Nephron progenitor cell (in vitro differentiated cells): ENCODE results near the gene GPR84.

Experiments used
- DNase-seq: peaks from one replicate; pipeline ENCODE4 v3.0.0; 2021
- H3K27ac Mint-ChIP-seq: 2 replicates; pipeline ENCODE4 v1.8.0; 2021; ENCODE audit warnings: mild to moderate bottlenecking, moderate library complexity, mixed read lengths
- H3K27me3 Mint-ChIP-seq: 2 replicates; pipeline ENCODE4 v1.8.0; 2021; ENCODE audit warnings: mild to moderate bottlenecking, low read depth, mixed read lengths; ENCODE audit not compliant: poor library complexity
- H3K36me3 Mint-ChIP-seq: 2 replicates; pipeline ENCODE4 v1.8.0; 2021; ENCODE audit warnings: low read depth, mixed read lengths
- H3K4me1 Mint-ChIP-seq: 2 replicates; pipeline ENCODE4 v1.8.0; 2021; ENCODE audit warnings: mixed read lengths
- H3K4me3 Mint-ChIP-seq: 2 replicates; pipeline ENCODE4 v1.8.0; 2021; ENCODE audit warnings: mild to moderate bottlenecking, moderate library complexity, mixed read lengths
- H3K9me3 Mint-ChIP-seq: 2 replicates; pipeline ENCODE4 v1.8.0; 2021; ENCODE audit warnings: mild to moderate bottlenecking, moderate library complexity, mixed read lengths
- TF ChIP-seq, protein P1 (sequence below): fragments of 200-600 bp; sonication (generic); IDR thresholded peaks from 2 replicates; pipeline ENCODE4 v1.5.0; 2021; ENCODE audit warnings: antibody characterized with exemption

GPR84 gene

DNA sequence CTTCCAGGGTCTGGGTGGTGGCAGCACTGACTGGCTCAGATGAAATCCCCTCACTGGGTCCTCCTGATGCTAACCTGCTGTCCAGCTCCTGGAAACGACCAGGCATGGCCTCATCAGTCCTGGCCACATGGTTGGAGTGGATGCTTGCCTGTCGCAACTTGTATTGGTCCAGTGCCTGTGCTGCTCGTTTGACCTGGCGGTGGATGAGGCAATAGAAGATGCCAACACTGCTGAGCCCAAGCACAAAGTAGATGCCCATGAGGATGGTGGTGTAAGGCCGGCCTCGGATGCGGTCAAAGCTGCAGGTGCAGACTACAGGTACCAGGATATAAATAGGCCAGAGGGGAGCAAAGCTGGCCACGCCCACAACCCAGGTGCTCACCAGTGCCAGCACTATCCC lies 1.2 kb downstream of the GPR84 start:
- H3K9me3 Mint-ChIP-seq: no peaks in the 10 kb centered on the region
- TF ChIP-seq, protein P1, sequence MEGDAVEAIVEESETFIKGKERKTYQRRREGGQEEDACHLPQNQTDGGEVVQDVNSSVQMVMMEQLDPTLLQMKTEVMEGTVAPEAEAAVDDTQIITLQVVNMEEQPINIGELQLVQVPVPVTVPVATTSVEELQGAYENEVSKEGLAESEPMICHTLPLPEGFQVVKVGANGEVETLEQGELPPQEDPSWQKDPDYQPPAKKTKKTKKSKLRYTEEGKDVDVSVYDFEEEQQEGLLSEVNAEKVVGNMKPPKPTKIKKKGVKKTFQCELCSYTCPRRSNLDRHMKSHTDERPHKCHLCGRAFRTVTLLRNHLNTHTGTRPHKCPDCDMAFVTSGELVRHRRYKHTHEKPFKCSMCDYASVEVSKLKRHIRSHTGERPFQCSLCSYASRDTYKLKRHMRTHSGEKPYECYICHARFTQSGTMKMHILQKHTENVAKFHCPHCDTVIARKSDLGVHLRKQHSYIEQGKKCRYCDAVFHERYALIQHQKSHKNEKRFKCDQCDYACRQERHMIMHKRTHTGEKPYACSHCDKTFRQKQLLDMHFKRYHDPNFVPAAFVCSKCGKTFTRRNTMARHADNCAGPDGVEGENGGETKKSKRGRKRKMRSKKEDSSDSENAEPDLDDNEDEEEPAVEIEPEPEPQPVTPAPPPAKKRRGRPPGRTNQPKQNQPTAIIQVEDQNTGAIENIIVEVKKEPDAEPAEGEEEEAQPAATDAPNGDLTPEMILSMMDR: no peak
- H3K4me1 Mint-ChIP-seq: peaks cover 18% of the 10 kb centered on the region
- no peak overlapping the region for H3K4me3 Mint-ChIP-seq
- peaks cover 12% of the 10 kb centered on the region for H3K27me3 Mint-ChIP-seq
- H3K36me3 Mint-ChIP-seq: no peaks in the 10 kb centered on the region
- no peak overlapping the region for H3K27ac Mint-ChIP-seq
- no peak for DNase-seq

DNA sequence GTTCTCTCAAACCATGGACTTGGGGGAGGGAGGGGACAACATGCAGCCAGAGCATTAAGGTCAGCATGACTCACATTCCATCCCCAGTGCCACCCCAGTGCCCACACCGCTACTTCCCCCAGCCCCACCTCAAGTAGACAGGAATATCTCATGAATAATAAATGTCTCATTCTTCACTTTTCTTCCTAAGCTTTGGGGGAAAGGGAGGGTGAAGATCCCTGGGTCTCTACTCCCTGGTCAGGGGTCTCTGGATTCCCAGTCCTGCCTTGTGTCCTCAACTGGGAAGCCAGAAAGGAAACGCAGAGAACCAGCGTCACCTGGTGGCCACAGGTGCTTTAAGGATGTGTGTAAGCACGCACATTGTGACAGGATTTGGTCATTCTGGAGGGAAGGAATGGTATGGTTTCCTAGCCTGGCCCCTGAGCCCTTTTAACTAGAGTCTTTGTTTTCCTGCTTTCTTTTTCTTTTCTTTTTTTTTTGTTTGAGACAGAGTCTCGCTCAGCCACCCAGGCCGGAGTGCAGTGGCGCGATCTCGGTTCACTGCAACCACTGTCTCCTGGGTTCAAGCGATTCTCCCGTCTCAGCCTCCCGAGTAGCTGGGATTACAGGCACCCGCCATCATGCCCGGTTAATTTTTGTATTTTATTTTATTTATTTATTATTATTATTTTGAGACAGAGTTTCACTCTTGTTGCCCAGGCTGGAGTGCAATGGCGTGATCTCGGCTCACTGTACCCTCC lies 3.4 kb downstream of the GPR84 start:
- Mint-ChIP-seq H3K36me3 (no peaks in the 10 kb centered on the region), H3K4me3 (peak overlapping the region; percentile 68), H3K27me3 (peaks cover 8% of the 10 kb centered on the region), H3K27ac (peak overlapping the region; percentile 92), H3K4me1 (peaks cover 5% of the 10 kb centered on the region), H3K9me3 (no peaks in the 10 kb centered on the region)
- peak; percentile 86 for DNase-seq
- TF ChIP-seq, protein P1: peak; percentile 87

DNA sequence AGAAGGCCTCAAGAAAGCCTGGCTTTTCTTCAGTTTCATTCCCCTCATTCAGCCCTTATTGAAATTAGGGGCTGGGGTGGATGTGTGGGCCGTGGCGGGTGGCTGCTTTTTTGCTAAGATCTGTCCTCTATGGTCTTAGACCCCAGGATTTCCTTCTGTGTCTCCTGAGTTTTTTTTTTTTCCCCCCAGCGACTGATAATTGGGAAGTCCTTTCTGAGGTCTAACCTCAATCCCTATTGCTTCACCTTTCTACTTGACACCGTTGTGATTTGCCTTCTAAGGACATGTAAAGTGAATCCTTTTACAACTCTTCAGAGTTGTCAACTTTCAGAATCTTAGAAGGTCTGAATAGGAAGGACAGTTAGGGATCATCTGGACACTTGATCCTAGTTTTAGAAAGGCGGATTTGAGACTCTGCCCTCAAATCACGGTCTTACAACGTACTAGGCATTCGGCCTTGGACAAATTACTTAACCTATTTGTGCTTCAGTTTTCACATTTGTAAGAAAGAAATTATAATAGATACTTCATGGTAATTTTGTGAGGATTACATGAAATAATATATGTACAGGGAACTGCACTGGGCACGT lies 4.4 kb downstream of the GPR84 start:
- peak overlapping the region; percentile 9 for H3K4me3 Mint-ChIP-seq
- peaks cover 8% of the 10 kb centered on the region for H3K27me3 Mint-ChIP-seq
- TF ChIP-seq, protein P1: no peak
- no peaks in the 10 kb centered on the region for H3K36me3 Mint-ChIP-seq
- H3K9me3 Mint-ChIP-seq: no peaks in the 10 kb centered on the region
- H3K4me1 Mint-ChIP-seq: peaks cover 5% of the 10 kb centered on the region
- no peak for DNase-seq
- peak overlapping the region; percentile 92 for H3K27ac Mint-ChIP-seq

DNA sequence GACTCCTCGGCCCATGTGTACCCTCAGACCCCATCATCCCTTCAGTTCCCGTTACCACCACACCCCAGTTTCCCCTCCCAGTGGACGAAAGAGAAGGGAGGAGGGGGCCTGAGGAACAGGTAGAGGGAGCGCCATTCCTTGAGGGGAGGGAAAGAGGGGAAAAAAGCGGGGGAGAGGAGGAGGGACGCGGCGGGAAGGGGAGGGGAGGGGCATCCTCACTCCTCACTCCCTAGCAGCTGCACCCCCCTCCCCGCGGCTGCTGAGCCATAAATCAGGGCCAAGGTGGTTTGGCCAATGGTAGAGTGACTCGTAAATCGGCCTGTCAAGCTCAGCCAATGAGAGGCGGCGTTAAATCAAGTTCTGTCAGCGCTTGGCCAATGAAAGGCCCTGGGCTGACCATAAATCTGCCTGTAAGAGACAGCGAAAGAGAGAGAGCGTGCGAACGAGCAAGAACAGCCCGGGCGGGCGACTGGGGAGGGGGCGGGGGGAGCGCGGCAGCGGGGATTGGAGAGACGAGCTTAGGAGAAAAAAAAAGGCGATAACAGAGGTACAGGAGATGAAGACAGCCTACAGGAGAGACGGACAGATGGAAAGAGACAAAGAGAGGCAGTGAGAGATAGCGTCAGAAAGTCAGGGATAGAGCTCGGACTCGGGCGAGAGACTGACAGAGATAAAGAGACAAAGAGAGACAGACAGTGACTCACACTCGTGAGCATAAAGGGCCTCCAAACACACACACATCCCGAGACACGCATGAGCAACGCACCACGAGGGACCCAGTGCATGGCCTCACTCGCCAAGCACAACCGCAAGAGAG lies 5.1 kb downstream of the GPR84 start:
- Mint-ChIP-seq H3K27me3 (peaks cover 7% of the 10 kb centered on the region), H3K27ac (no peak overlapping the region), H3K4me1 (no peaks in the 10 kb centered on the region), H3K9me3 (no peaks in the 10 kb centered on the region), H3K4me3 (no peak overlapping the region), H3K36me3 (no peaks in the 10 kb centered on the region)
- DNase-seq: peak; percentile 94
- TF ChIP-seq, protein P1: no peak

DNA sequence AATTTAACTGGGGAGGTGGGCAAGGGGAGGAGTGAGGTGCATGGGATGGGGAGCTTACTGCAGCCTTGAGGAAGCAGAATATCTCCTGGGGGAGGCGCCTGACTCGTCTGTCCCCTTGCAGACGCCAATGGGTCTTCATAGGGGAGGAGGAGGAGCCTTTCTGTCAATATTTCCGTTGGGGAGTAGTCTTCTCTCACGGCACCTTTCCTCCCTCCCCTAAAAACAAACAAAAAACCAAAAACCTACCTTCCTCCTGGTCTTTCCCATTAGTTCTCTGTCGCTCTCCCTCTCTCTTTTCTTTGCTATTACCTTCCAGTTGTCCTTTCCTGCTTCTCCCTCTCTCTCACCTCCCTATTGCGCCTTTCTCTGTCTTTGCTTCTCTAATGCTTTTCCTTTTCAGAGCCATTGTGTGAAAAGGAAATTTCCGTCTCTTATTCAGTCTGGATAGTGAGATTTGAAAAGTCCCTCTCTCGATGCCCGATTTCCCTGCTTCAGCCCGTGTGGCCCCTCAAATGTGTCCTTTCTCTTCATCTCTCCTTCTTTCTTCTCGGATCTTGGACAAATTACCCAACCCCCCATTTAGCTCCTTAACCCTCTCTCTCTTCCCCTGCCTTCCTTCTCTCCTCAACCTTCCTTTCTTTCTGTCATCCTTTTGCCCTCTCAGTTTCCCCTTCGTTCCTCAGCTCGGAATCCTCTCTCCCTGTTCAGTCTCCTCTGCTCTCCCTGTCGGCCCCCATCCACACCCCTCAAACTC lies 5.9 kb downstream of the GPR84 start:
- Mint-ChIP-seq H3K36me3 (no peaks in the 10 kb centered on the region), H3K27me3 (peaks cover 3% of the 10 kb centered on the region), H3K27ac (no peak overlapping the region), H3K4me1 (no peaks in the 10 kb centered on the region), H3K9me3 (no peaks in the 10 kb centered on the region), H3K4me3 (no peak overlapping the region)
- TF ChIP-seq, protein P1: no peak
- DNase-seq: no peak
